Parathyroid adenoma (tissue), 2 donors: Measurements from ENCODE around the gene CALML6.

Source experiments
- H2AFZ ChIP-seq: fragments of 300-600 bp; sonication (generic); one replicate; pipeline ENCODE4 v1.7.0; 2017; ENCODE audit warnings: antibody characterized with exemption, mild to moderate bottlenecking
- H3K27ac ChIP-seq: fragments of 300-600 bp; sonication (generic); one replicate; pipeline ENCODE4 v1.7.0; 2017
- H3K27me3 ChIP-seq: fragments of 300-600 bp; sonication (generic); one replicate; pipeline ENCODE4 v1.7.0; 2017; ENCODE audit warnings: low read length; ENCODE audit not compliant: control insufficient read depth, insufficient read depth
- H3K36me3 ChIP-seq: fragments of 300-600 bp; sonication (generic); one replicate; pipeline ENCODE4 v1.7.0; 2017; ENCODE audit warnings: low read length; ENCODE audit not compliant: control insufficient read depth, insufficient read depth
- H3K4me1 ChIP-seq: fragments of 300-600 bp; sonication (generic); one replicate; pipeline ENCODE4 v1.7.0; 2017; ENCODE audit warnings: control low read depth
- H3K4me2 ChIP-seq: fragments of 300-600 bp; sonication (generic); one replicate; pipeline ENCODE4 v1.7.0; 2017; ENCODE audit warnings: low read length
- H3K4me3 ChIP-seq: fragments of 300-600 bp; sonication (generic); one replicate; pipeline ENCODE4 v1.7.0; 2017; ENCODE audit warnings: low read depth, low read length
- H3K79me2 ChIP-seq: fragments of 300-600 bp; sonication (generic); one replicate; pipeline ENCODE4 v1.7.0; 2017; ENCODE audit warnings: control low read depth
- H3K9ac ChIP-seq: fragments of 300-600 bp; sonication (generic); one replicate; pipeline ENCODE4 v1.7.0; 2017; ENCODE audit warnings: mild to moderate bottlenecking
- H3K9me3 ChIP-seq: fragments of 300-600 bp; sonication (generic); one replicate; pipeline ENCODE4 v1.7.0; 2017; ENCODE audit warnings: low read length; ENCODE audit not compliant: control insufficient read depth
- TF ChIP-seq, protein P1 (sequence below): fragments of 300-600 bp; sonication (generic); IDR thresholded peaks from one replicate; pipeline ENCODE4 v1.7.0; 2017; ENCODE audit warnings: antibody characterized with exemption, mild to moderate bottlenecking
- donor health status: primary hyperparathyroidism.

Gene CALML6

DNA sequence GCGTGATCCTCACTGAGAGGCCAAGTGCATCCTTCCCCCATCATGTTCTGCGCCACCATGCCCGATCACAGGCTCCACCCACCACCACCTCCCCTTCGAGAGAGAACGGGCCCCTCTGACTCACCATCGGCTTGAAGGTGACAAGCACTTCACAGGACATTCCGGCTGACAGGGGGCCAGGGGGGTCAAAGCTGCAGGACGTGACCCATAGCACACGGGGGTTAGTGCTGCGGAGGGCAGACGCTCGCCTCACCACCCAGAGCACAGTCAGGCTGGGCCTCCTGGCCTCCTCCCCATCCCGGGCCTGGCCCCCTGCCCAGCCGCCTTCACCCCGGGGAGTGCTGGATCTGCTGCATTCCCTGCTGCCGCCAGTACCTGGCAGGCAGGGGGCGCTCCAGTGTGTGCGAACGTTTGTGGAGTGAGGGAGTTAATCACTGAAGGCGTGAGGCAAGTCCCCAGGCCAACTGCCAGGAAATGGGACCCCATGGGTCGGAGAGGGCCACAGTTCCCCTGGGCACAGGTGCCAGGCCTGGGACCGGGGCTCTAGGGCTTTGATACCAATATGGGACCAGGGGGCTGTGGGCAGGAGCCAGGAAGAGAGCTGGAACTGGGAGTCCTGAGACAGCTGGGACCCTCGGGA is 44.9 kb downstream of the CALML6 start:
- Histone ChIP-seq H3K79me2 (no peaks in the 10 kb centered on the region), H3K9ac (no peak overlapping the region), H3K36me3 (no peaks in the 10 kb centered on the region), H3K4me3 (no peak overlapping the region), H3K27ac (no peak overlapping the region), H2AFZ (no peak overlapping the region), H3K27me3 (peaks cover 3% of the 10 kb centered on the region), H3K4me1 (no peaks in the 10 kb centered on the region), H3K9me3 (no peaks in the 10 kb centered on the region), H3K4me2 (no peak overlapping the region)
- TF ChIP-seq, protein P1, sequence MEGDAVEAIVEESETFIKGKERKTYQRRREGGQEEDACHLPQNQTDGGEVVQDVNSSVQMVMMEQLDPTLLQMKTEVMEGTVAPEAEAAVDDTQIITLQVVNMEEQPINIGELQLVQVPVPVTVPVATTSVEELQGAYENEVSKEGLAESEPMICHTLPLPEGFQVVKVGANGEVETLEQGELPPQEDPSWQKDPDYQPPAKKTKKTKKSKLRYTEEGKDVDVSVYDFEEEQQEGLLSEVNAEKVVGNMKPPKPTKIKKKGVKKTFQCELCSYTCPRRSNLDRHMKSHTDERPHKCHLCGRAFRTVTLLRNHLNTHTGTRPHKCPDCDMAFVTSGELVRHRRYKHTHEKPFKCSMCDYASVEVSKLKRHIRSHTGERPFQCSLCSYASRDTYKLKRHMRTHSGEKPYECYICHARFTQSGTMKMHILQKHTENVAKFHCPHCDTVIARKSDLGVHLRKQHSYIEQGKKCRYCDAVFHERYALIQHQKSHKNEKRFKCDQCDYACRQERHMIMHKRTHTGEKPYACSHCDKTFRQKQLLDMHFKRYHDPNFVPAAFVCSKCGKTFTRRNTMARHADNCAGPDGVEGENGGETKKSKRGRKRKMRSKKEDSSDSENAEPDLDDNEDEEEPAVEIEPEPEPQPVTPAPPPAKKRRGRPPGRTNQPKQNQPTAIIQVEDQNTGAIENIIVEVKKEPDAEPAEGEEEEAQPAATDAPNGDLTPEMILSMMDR = peak; percentile 69

DNA sequence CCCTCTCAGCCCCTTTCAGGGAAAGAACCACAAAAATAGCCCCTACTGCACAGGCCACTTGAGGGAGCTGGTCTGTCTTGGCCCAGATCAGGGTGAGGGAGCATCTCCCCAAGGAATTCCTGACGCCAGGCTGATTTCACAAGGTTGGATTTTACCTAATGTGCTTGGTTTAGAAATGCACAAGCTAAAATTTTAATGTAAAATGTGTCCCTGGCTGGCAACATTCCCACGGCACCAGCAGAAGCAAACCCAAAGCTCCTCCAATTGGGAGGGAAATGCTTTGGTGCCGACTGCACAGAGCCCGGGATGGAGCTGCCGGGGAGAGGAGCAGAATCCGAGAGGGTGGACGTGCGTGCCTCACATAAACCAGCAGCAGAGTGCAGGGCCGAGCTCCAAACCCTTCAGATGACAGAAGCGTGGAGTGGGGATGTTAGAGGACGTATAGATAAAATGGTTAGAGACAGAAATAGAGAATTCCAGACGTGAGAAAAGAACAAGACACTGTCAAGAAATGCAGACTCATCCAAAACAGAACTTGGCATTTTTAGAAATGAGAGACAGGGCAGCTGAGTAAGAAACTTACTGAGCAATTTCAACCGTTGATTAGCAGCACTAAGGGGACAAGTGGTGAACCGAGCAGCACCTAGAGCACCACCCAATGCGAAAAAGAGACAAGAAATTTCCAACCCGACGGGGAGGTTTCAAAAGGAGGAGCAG is 45.6 kb downstream of the CALML6 start:
- H3K9ac ChIP-seq = no peak overlapping the region
- H3K4me2 ChIP-seq = no peak overlapping the region
- H3K4me1 ChIP-seq = no peaks in the 10 kb centered on the region
- H3K4me3 ChIP-seq = no peak overlapping the region
- no peaks in the 10 kb centered on the region for H3K9me3 ChIP-seq
- H3K27me3 ChIP-seq = peaks cover 8% of the 10 kb centered on the region
- no peaks in the 10 kb centered on the region for H3K36me3 ChIP-seq
- TF ChIP-seq, protein P1 = no peak
- H3K79me2 ChIP-seq = no peaks in the 10 kb centered on the region
- no peak overlapping the region for H3K27ac ChIP-seq
- H2AFZ ChIP-seq = no peak overlapping the region

DNA sequence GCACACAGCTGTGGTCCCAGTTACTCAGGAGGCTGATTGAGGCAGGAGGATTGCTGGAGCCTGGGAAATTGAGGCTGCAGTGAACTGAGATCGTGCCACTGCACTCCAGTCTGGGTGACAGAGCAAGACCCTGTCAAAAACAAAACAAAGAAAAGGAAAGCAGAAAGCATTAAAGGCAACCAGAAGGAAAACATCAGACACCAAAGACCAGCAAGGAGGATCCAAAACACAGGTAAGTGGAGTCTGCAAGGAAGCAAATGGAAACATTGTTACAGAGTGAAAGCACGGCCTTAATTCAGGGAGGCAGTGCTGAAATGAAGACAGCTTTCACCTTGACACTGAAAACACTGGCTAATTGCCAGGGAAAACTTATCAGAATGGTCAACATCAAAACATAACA is 47.7 kb downstream of the CALML6 start:
- no peak overlapping the region for H3K4me2 ChIP-seq
- H3K9me3 ChIP-seq = no peaks in the 10 kb centered on the region
- peaks cover 8% of the 10 kb centered on the region for H3K27me3 ChIP-seq
- H3K36me3 ChIP-seq = no peaks in the 10 kb centered on the region
- H2AFZ ChIP-seq = no peak overlapping the region
- H3K4me1 ChIP-seq = no peaks in the 10 kb centered on the region
- H3K4me3 ChIP-seq = no peak overlapping the region
- no peak overlapping the region for H3K9ac ChIP-seq
- H3K27ac ChIP-seq = no peak overlapping the region
- TF ChIP-seq, protein P1 = no peak
- no peaks in the 10 kb centered on the region for H3K79me2 ChIP-seq

DNA sequence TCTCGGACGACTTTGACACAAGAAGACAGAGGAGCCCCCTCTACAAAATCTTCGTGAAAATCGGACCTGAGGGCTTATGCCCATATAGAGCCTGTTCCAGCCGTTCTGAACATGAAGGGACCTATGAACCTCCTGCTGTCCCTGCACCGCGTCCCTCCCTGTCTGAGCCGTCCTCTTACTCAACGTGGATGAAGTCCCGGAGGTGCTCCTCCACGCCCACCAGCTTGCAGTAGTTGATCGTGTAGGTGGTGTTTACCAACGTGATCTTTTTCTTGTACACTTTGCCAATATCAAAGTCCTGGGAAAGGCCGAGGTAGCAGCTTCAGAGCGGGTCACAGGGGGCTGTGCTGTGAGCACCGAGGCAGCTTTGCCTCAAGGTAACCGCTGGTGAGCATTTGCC is 48.5 kb downstream of the CALML6 start:
- no peak overlapping the region for H3K9ac ChIP-seq
- no peak overlapping the region for H3K4me2 ChIP-seq
- H3K27ac ChIP-seq = no peak overlapping the region
- H3K79me2 ChIP-seq = no peaks in the 10 kb centered on the region
- H3K4me1 ChIP-seq = no peaks in the 10 kb centered on the region
- no peak overlapping the region for H2AFZ ChIP-seq
- H3K9me3 ChIP-seq = no peaks in the 10 kb centered on the region
- TF ChIP-seq, protein P1 = no peak
- H3K4me3 ChIP-seq = no peak overlapping the region
- peaks cover 8% of the 10 kb centered on the region for H3K27me3 ChIP-seq
- no peaks in the 10 kb centered on the region for H3K36me3 ChIP-seq

DNA sequence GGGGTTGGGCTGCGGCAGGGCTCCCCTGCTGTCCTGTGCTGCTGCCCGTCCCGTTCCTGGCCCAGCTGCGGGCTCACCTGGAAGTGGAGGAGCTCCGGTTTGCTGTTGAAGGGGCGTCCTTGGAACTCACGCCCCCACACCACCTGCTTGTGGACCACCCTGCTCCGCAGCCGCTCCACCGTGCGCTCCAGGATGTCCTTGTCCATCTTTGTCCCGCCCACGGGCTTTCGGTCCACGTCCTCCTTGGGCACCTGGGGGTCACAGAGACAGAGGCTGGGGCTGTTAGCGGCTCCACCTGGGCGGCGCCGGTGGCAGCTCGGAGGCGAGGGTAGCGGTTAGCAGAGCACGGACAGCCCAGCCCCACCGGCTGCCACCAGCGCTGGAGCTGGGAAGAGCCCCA is 49.8 kb downstream of the CALML6 start:
- Histone ChIP-seq H3K4me3 (no peak overlapping the region), H3K27ac (no peak overlapping the region), H3K36me3 (no peaks in the 10 kb centered on the region), H3K4me2 (no peak overlapping the region), H3K9ac (no peak overlapping the region), H3K4me1 (no peaks in the 10 kb centered on the region), H3K9me3 (no peaks in the 10 kb centered on the region), H3K27me3 (peaks cover 8% of the 10 kb centered on the region), H2AFZ (no peak overlapping the region), H3K79me2 (no peaks in the 10 kb centered on the region)
- TF ChIP-seq, protein P1 = no peak
